IgD-negative memory B cell (primary cell): ENCODE data around the gene CARMIL1. TPM values are rescaled to one million over a fixed set of nuclear protein-coding genes. Genes with fewer than 3 reads are reported as not detected.
"Not testable (repeated sequence)": the region's sequence is repeated elsewhere in the genome, so short reads cannot be mapped to it uniquely, and the experiment has no call there.

Experiments
- H3K27ac Mint-ChIP-seq, 3 donors: one replicate each; pipeline ENCODE4 v1.8.0; 2020 to 2022; ENCODE audit warnings: mild to moderate bottlenecking in 3 of 3, mixed read lengths in 3 of 3, moderate library complexity in 1 of 3
- H3K27me3 Mint-ChIP-seq: one replicate; pipeline ENCODE4 v1.8.0; 2021; ENCODE audit warnings: mixed read lengths
- H3K36me3 Mint-ChIP-seq: one replicate; pipeline ENCODE4 v1.8.0; 2020; ENCODE audit warnings: mild to moderate bottlenecking, mixed read lengths
- H3K4me1 Mint-ChIP-seq, 3 donors: one replicate each; pipeline ENCODE4 v1.8.0; 2020 to 2022; ENCODE audit warnings: mixed read lengths in 3 of 3, mild to moderate bottlenecking in 1 of 3
- H3K4me3 Mint-ChIP-seq, 4 donors: one replicate each; pipeline ENCODE4 v1.8.0; 2020 to 2022; ENCODE audit warnings: mild to moderate bottlenecking in 4 of 4, mixed read lengths in 4 of 4, moderate library complexity in 3 of 4
- H3K9me3 Mint-ChIP-seq, 3 donors: one replicate each; pipeline ENCODE4 v1.8.0; 2020 to 2021; ENCODE audit warnings: mixed read lengths in 3 of 3, mild to moderate bottlenecking in 1 of 3
- polyA plus RNA-seq: library from polyadenylated mRNA; unstranded; fragments of 300-500 nt; fragmentation: Illumina TruSeq; gene quantifications from one replicate; pipeline ENCODE4 v1.2.3, GENCODE V29; 2021

CARMIL1 gene
- polyA plus RNA-seq, 1 donor from 2014 or later: 1.1 TPM

DNA sequence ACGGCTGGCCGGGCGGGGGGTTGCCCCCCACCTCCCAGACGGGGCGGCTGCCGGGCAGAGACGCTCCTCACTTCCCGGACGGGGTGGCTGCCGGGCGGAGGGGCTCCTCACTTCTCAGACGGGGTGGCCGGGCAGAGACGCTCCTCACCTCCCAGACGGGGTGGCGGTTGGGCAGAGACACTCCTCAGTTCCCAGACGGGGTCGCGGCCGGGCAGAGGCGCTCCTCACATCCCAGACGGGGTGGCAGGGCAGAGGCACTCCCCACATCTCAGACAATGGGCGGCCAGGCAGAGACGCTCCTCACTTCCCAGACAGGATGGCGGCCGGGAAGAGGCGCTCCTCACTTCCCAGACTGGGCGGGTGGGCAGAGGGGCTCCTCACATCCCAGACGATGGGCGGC, 306.9 kb downstream of the CARMIL1 start:
- not testable (repeated sequence) for H3K4me3 Mint-ChIP-seq, H3K9me3 Mint-ChIP-seq, H3K27ac Mint-ChIP-seq, H3K27me3 Mint-ChIP-seq, H3K4me1 Mint-ChIP-seq, H3K36me3 Mint-ChIP-seq

DNA sequence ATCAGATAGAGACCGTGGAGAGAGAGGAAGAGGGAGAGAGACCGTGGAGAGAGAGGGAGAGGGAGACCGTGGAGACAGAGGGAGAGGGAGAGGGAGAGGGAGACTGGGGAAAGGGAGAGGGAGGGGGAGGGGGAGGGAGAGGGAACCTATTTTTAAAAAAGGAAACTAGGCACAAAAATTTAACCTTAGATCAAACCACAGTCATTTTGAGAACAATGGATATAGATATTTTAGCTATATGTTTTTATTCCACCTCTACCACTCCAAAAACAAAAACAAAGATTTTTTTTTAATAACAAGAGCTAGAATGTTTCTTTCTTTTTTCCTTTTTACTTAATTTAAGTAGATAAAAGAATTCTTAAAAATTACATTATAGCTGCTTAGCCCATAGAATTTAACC, 307.8 kb downstream of the CARMIL1 start:
- no peaks in the 10 kb centered on the region for H3K9me3 Mint-ChIP-seq
- no peaks in the 10 kb centered on the region for H3K4me1 Mint-ChIP-seq
- H3K4me3 Mint-ChIP-seq: no peak overlapping the region
- H3K27ac Mint-ChIP-seq: no peak overlapping the region
- no peaks in the 10 kb centered on the region for H3K36me3 Mint-ChIP-seq
- peaks cover 5% of the 10 kb centered on the region for H3K27me3 Mint-ChIP-seq

- Mint-ChIP-seq H3K27me3 (peaks cover 11% of the 10 kb centered on the region), H3K4me3 (no peak overlapping the region), H3K4me1 (no peaks in the 10 kb centered on the region), H3K27ac (no peak overlapping the region), H3K9me3 (no peaks in the 10 kb centered on the region), H3K36me3 (no peaks in the 10 kb centered on the region)
These were observed 311.8 kb downstream of the CARMIL1 start for GRCh38 chr6:25590986-25591385.

DNA sequence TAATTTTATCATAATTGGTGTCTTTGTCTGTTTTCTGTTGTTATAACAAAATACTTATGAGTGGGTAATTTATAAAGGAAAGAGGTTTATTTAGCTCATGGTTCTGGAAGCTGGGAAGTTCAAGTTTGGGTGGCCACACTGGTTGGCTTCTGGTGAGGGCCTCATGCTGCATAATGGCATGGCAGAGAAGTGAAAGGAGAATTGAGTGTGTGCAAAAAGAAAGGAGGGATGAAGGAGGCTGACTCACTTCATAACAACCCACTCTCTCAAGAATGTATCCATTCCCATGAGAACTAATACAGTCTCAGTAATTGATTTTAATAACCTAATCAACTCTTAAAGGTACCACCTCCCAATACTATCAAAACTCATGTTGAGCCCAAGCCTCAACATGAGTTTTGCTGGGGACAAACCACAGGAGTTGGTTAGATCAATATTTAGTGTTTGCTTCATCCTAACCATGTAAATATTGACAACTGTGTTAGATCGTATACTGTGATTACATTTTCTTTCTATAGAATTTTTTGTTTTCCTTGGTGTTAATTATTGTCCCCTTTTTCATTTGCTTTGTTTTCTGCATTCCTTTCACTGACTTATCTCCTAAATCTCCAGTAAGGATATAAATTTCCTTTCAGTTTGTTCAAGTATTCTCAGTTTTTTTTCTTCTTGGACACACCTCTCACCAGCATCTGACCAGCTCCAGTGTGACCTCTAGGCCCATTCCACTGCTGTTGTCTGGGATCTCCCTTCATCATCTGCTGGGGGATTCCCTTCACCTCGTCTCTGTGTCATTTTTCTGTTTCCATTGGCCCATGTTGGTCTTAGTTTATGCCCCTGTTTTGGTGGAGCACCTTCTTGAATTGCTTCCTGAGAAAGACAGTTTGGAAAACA, 318.0 kb downstream of the CARMIL1 start:
- Mint-ChIP-seq H3K27ac (no peak overlapping the region), H3K36me3 (no peaks in the 10 kb centered on the region), H3K4me3 (no peak overlapping the region), H3K9me3 (no peaks in the 10 kb centered on the region), H3K27me3 (peaks cover 11% of the 10 kb centered on the region), H3K4me1 (no peaks in the 10 kb centered on the region)

GRCh38 chr6:25599516-25600085, 320.4 kb downstream of the CARMIL1 start:
- no peaks in the 10 kb centered on the region for H3K4me1 Mint-ChIP-seq
- H3K27me3 Mint-ChIP-seq: peaks cover 5% of the 10 kb centered on the region
- H3K27ac Mint-ChIP-seq: no peak overlapping the region
- H3K9me3 Mint-ChIP-seq: no peaks in the 10 kb centered on the region
- no peak overlapping the region for H3K4me3 Mint-ChIP-seq
- no peaks in the 10 kb centered on the region for H3K36me3 Mint-ChIP-seq

- Mint-ChIP-seq H3K27ac (peak overlapping the region in 1 of 3 donors; percentile 18), H3K4me3 (no peak overlapping the region)
These were observed 322.9 kb downstream of the CARMIL1 start for GRCh38 chr6:25601800-25602673.

GRCh38 chr6:25602674-25602982, 323.5 kb downstream of the CARMIL1 start:
- Mint-ChIP-seq H3K36me3 (no peaks in the 10 kb centered on the region), H3K4me1 (no peaks in the 10 kb centered on the region), H3K27me3 (peaks cover 6% of the 10 kb centered on the region), H3K4me3 (no peak overlapping the region), H3K9me3 (no peaks in the 10 kb centered on the region), H3K27ac (no peak overlapping the region)

More at GRCh38 chr6:25601800-25602673, 322.9 kb downstream of the CARMIL1 start:
- Mint-ChIP-seq H3K27me3 (peaks cover 5% of the 10 kb centered on the region), H3K4me1 (no peaks in the 10 kb centered on the region), H3K36me3 (no peaks in the 10 kb centered on the region), H3K9me3 (no peaks in the 10 kb centered on the region)

GRCh38 chr6:25603251-25603650, 324.1 kb downstream of the CARMIL1 start:
- H3K36me3 Mint-ChIP-seq: no peaks in the 10 kb centered on the region
- H3K27me3 Mint-ChIP-seq: peaks cover 8% of the 10 kb centered on the region
- no peaks in the 10 kb centered on the region for H3K4me1 Mint-ChIP-seq
- H3K4me3 Mint-ChIP-seq: no peak overlapping the region
- H3K9me3 Mint-ChIP-seq: no peaks in the 10 kb centered on the region
- H3K27ac Mint-ChIP-seq: no peak overlapping the region

DNA sequence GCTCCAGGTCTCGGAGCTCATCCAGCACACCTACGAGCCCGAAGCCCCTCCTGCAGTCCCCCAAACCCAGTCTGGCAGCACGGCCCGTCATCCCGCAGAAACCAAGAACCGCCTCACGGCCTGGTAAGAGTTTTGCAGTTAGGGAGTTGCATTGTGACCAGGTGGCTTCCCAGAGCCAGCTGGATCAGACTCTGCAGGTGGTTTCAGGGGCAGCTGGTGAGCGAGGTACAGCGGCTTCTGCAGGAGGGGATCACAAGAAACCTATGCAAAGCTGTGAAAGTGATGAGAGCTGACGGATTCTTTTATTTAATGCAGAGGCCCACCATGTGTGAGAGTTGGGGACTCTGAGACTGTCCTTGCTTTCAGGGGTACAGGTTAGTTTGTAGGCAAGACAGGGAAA, 327.0 kb downstream of the CARMIL1 start:
- Mint-ChIP-seq H3K36me3 (no peaks in the 10 kb centered on the region), H3K4me1 (no peaks in the 10 kb centered on the region), H3K27ac (no peak overlapping the region), H3K9me3 (no peaks in the 10 kb centered on the region), H3K4me3 (no peak overlapping the region), H3K27me3 (peaks cover 6% of the 10 kb centered on the region)

DNA sequence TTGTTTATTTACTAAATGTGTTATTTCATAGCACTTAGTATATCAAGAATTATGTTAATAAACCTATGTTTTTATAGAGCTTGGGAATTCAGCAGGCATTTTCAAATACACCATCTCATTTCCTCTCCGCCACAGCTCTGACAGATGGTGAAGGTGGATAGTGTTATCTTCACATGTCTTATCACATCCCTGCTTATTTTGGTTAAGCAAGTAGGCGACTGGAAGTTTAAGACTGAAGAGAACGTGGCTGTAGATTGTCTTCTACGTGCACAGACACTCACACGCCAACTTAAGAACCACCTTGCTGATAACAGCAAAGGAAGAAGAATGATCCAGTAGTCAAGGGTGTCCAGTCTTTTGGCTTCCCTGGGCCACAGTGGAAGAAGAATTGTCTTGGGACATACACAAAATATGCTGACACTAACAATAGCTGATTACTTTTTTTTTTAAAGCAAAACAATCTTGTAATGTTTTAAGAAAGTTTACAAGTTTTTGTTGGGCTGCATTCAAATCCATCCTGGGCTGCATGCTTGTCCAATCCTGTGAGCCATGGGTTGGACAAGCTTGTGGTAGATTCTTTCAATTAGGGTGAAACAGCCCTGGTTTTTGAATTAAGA, 329.5 kb downstream of the CARMIL1 start:
- peaks cover 6% of the 10 kb centered on the region for H3K27me3 Mint-ChIP-seq
- H3K9me3 Mint-ChIP-seq: no peaks in the 10 kb centered on the region
- peaks cover 0 to 5% (median 3%) of the 10 kb centered on the region in 3 donors for H3K4me1 Mint-ChIP-seq
- no peak overlapping the region for H3K27ac Mint-ChIP-seq
- no peaks in the 10 kb centered on the region for H3K36me3 Mint-ChIP-seq
- H3K4me3 Mint-ChIP-seq: no peak overlapping the region

- no peaks in the 10 kb centered on the region for H3K36me3 Mint-ChIP-seq
- no peak overlapping the region for H3K27ac Mint-ChIP-seq
- H3K4me1 Mint-ChIP-seq: peaks cover 0 to 5% (median 3%) of the 10 kb centered on the region in 3 donors
- H3K27me3 Mint-ChIP-seq: peaks cover 9% of the 10 kb centered on the region
- H3K4me3 Mint-ChIP-seq: no peak overlapping the region
- H3K9me3 Mint-ChIP-seq: no peaks in the 10 kb centered on the region
These were observed 333.5 kb downstream of the CARMIL1 start for GRCh38 chr6:25612666-25613065.

DNA sequence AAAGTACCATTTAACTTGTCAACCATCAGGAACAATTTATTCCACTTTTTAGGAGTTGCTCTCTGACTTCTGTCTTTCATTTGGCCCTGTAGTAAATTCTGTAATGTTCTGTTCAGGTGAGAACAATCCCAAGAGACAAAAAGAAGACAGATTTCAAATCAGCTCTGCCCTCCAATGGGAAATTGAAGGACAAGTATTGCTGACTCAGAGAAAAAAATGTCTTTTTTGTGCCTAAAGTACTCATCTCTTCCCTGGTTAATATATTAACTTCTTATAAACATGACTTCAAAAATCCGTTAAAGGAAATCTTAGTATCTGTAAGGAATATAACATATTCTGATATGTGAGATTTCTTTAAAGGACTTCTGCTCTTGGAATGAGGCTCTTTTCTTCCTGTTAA, 334.2 kb downstream of the CARMIL1 start:
- peaks cover 8% of the 10 kb centered on the region for H3K27me3 Mint-ChIP-seq
- H3K4me1 Mint-ChIP-seq: peaks cover 7 to 12% (median 7%) of the 10 kb centered on the region in 3 donors
- no peaks in the 10 kb centered on the region for H3K36me3 Mint-ChIP-seq
- no peaks in the 10 kb centered on the region for H3K9me3 Mint-ChIP-seq
- peak overlapping the region in 1 of 3 donors; percentile 41 for H3K27ac Mint-ChIP-seq
- H3K4me3 Mint-ChIP-seq: no peak overlapping the region

DNA sequence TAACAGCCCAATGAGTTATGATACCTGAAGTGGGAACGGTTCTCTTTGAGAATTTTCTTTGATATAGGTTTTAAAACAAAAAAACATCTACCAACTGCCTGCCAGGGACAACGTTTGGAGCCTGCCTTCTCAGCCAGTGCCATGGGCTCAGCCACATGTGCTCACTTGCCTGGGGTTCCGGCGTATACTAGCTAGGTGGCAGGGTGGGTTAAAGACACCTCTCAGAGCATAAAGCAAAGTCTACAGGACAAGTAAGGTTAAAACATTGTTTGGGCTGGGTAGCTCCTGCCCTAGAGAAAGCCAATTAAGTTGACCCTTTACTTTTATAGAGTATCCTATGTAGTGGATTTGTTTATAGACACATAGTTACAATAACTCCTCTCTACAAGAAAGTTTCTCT, 334.9 kb downstream of the CARMIL1 start:
- no peak overlapping the region for H3K27ac Mint-ChIP-seq

GRCh38 chr6:25615471-25615870, 336.3 kb downstream of the CARMIL1 start:
- no peaks in the 10 kb centered on the region for H3K9me3 Mint-ChIP-seq
- no peak overlapping the region for H3K27ac Mint-ChIP-seq
- peaks cover 9 to 17% (median 9%) of the 10 kb centered on the region in 3 donors for H3K4me1 Mint-ChIP-seq
- no peaks in the 10 kb centered on the region for H3K36me3 Mint-ChIP-seq
- peaks cover 7% of the 10 kb centered on the region for H3K27me3 Mint-ChIP-seq
- H3K4me3 Mint-ChIP-seq: no peak overlapping the region

More for the DNA sequence above, 334.9 kb downstream of the CARMIL1 start:
- Mint-ChIP-seq H3K4me3 (no peak overlapping the region), H3K27me3 (peaks cover 8% of the 10 kb centered on the region), H3K4me1 (peaks cover 7 to 13% (median 9%) of the 10 kb centered on the region in 3 donors), H3K9me3 (no peaks in the 10 kb centered on the region), H3K36me3 (no peaks in the 10 kb centered on the region)

- Mint-ChIP-seq H3K9me3 (no peaks in the 10 kb centered on the region), H3K36me3 (no peaks in the 10 kb centered on the region), H3K27me3 (peaks cover 10% of the 10 kb centered on the region), H3K27ac (no peak overlapping the region), H3K4me1 (peaks cover 6 to 12% (median 9%) of the 10 kb centered on the region in 3 donors), H3K4me3 (no peak overlapping the region)
These were observed 338.8 kb downstream of the CARMIL1 start for GRCh38 chr6:25617997-25618396.
